MCF 10A (cell line): ENCODE data around the gene RAB19. TPM values are rescaled to one million over a fixed set of nuclear protein-coding genes. Genes with fewer than 3 reads are reported as not detected.
"Not testable (repeated sequence)": the region's sequence is repeated elsewhere in the genome, so short reads cannot be mapped to it uniquely, and the experiment has no call there.

Source experiments
- BruUV-seq: library from RNA; stranded (reverse); fragments of 400-500 nt; replicated peaks from 2 replicates; lab custom pipeline; 2021; lab: Mats Ljungman, UMichigan
- CTCF ChIA-PET: fragments of 300-600 bp; sonication (Branson Sonifier 250); formaldehyde crosslinking; extraction: SDS; loops from one replicate; lab custom pipeline; 2021; ENCODE audit warnings: antibody characterized with exemption, inconsistent platforms; lab: Yijun Ruan, JAX
- POLR2A ChIA-PET: fragments of 300-600, 350-650 bp; sonication (Branson Sonifier 250); formaldehyde crosslinking; extraction: SDS; loops from one replicate; lab custom pipeline; 2020; ENCODE audit warnings: antibody characterized with exemption, inconsistent platforms; lab: Yijun Ruan, JAX
- DNase-seq: peaks from one replicate; pipeline ENCODE4 v3.0.0-alpha.2; 2018; ENCODE audit not compliant: unreplicated experiment
- H3K27ac Mint-ChIP-seq: one replicate; pipeline ENCODE4 v1.8.0; 2022; ENCODE audit warnings: mild to moderate bottlenecking, low read depth, mixed read lengths; ENCODE audit not compliant: unreplicated experiment
- H3K27me3 Mint-ChIP-seq: one replicate; pipeline ENCODE4 v1.8.0; 2022; ENCODE audit warnings: mixed read lengths; ENCODE audit not compliant: insufficient read depth, unreplicated experiment
- H3K36me3 Mint-ChIP-seq: one replicate; pipeline ENCODE4 v1.8.0; 2022; ENCODE audit warnings: mild to moderate bottlenecking, moderate library complexity, mixed read lengths; ENCODE audit not compliant: insufficient read depth, unreplicated experiment
- H3K4me1 Mint-ChIP-seq: one replicate; pipeline ENCODE4 v1.8.0; 2022; ENCODE audit warnings: mixed read lengths; ENCODE audit not compliant: insufficient read depth, unreplicated experiment
- H3K4me3 Mint-ChIP-seq: one replicate; pipeline ENCODE4 v1.8.0; 2022; ENCODE audit warnings: mild to moderate bottlenecking, moderate library complexity, mixed read lengths; ENCODE audit not compliant: unreplicated experiment
- H3K9me3 Mint-ChIP-seq: one replicate; pipeline ENCODE4 v1.8.0; 2022; ENCODE audit warnings: mixed read lengths; ENCODE audit not compliant: unreplicated experiment
- CTCF ChIP-seq: fragments of 200-600 bp; IDR thresholded peaks from one replicate; pipeline ENCODE4 v1.8.0; 2022; ENCODE audit warnings: antibody characterized with exemption, mild to moderate bottlenecking; ENCODE audit not compliant: unreplicated experiment
- intact Hi-C: fragments of 100-400 bp; cut with micrococcal nuclease; formaldehyde crosslinking; loops from 2 replicates; pipeline ENCODE4 v1.14.1; 2022
- total RNA-seq: library from RNA; stranded (reverse); gene quantifications from 2 replicates; pipeline ENCODE4 v1.2.3, GENCODE V29; 2022

Gene RAB19
- total RNA-seq, 1 experiment from 2014 or later = not detected

DNA sequence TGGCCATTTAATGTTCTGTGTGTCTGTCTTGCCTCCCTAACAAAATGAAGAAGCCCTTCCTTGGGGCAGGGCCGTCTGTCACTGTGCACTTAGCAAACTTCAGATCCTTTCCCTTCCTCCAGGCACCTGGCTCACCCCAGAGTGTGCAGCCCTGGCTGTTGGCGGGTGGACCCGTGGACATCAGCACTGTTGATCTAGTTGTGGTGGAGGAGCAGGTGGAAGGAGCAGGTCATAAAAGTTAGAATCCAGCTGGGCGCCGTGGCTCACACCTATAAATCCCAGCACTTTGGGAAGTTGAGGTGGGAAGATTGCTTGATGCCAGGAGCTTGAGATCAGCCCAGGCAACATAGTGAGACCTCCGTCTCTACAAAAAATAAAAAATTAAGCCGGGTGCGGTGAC lies 12.7 kb downstream of the RAB19 start:
- no peaks in the 10 kb centered on the region for H3K9me3 Mint-ChIP-seq
- no peak for TF ChIP-seq CTCF
- peaks cover 12% of the 10 kb centered on the region for H3K27me3 Mint-ChIP-seq
- no peaks in the 10 kb centered on the region for H3K4me1 Mint-ChIP-seq
- intact Hi-C loops = no loop called here
- no peaks in the 10 kb centered on the region for H3K36me3 Mint-ChIP-seq
- no TSS peak for BruUV-seq
- no peak overlapping the region for H3K27ac Mint-ChIP-seq
- H3K4me3 Mint-ChIP-seq = no peak overlapping the region
- ChIA-PET POLR2A (no interaction called here), CTCF (interaction anchor here (1.2 kb wide), 1 partner anchor 197 kb away, joined by 3 read pairs; no protein-coding TSS in a partner anchor)
- DNase-seq = no peak

GRCh38 chr7:140417456-140418155 lies 13.7 kb downstream of the RAB19 start:
- BruUV-seq = no TSS peak
- intact Hi-C loops = no loop called here
- Mint-ChIP-seq H3K4me1 (no peaks in the 10 kb centered on the region), H3K36me3 (no peaks in the 10 kb centered on the region), H3K27ac (no peak overlapping the region), H3K9me3 (no peaks in the 10 kb centered on the region), H3K27me3 (peaks cover 12% of the 10 kb centered on the region), H3K4me3 (no peak overlapping the region)
- no peak for TF ChIP-seq CTCF
- ChIA-PET CTCF (interaction anchor here (0.6 to 1.1 kb wide), 6 partner anchors 21 to 1132 kb away, joined by 3 to 7 read pairs (median 4); no protein-coding TSS in a partner anchor), POLR2A (no interaction called here)
- no peak for DNase-seq

DNA sequence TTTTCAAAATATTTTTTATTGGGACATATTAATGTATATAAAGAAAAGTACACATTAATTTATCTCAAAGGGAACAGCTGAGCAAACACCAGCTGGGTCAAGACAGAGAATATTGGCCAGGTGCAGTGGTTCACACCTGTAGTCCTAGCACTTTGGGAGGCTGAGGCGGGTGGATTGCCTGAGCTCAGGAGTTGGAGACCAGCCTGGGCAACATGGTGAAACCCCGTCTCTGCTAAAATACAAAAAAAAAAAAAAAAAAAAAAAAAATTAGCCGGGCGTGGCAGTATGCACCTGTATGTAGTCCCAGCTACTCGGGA lies 14.3 kb downstream of the RAB19 start:
- H3K36me3 Mint-ChIP-seq, H3K9me3 Mint-ChIP-seq, H3K27ac Mint-ChIP-seq, DNase-seq, H3K4me3 Mint-ChIP-seq, H3K4me1 Mint-ChIP-seq, POLR2A ChIA-PET, intact Hi-C loops, BruUV-seq: not testable (repeated sequence)
- CTCF ChIA-PET = interaction anchor here (0.8 to 1.1 kb wide), 2 partner anchors 20 to 75 kb away, joined by 3 to 4 read pairs; no protein-coding TSS in a partner anchor
- H3K27me3 Mint-ChIP-seq = peaks cover 12% of the 10 kb centered on the region

GRCh38 chr7:140418653-140419052 lies 14.8 kb downstream of the RAB19 start:
- ChIA-PET CTCF (interaction anchor here (1.1 kb wide), 1 partner anchor 20 kb away, joined by 3 read pairs; no protein-coding TSS in a partner anchor), POLR2A (no interaction called here)
- Mint-ChIP-seq H3K27ac (no peak overlapping the region), H3K36me3 (no peaks in the 10 kb centered on the region), H3K27me3 (peaks cover 12% of the 10 kb centered on the region), H3K9me3 (no peaks in the 10 kb centered on the region), H3K4me1 (no peaks in the 10 kb centered on the region), H3K4me3 (no peak overlapping the region)
- no peak for DNase-seq
- no TSS peak for BruUV-seq
- intact Hi-C loops = no loop called here
- TF ChIP-seq CTCF = no peak
